Renal cortical epithelial cell (primary cell): ENCODE data around the gene OGFOD3. TPM values are rescaled to one million over a fixed set of nuclear protein-coding genes. Genes with fewer than 3 reads are reported as not detected.
"Not testable (repeated sequence)": the region's sequence is repeated elsewhere in the genome, so short reads cannot be mapped to it uniquely, and the experiment has no call there.

ENCODE experiments used
- DNase-seq: peaks from one replicate; pipeline ENCODE4 v3.0.0-alpha.2; 2011; ENCODE audit warnings: low read depth
- total RNA-seq: library from RNA; depleted of rRNA; stranded (reverse); fragments of >200 nt; gene quantifications from 2 replicates; pipeline ENCODE4 v1.2.3, GENCODE V29; 2014

OGFOD3 gene
- total RNA-seq, 1 donor from 2014 or later = 48.7 TPM

- peak; percentile 81 for DNase-seq
These were observed 62.5 kb downstream of the OGFOD3 start for GRCh38 chr17:82355770-82356427.

GRCh38 chr17:82354804-82355308 is 63.5 kb downstream of the OGFOD3 start:
- DNase-seq = no peak

DNA sequence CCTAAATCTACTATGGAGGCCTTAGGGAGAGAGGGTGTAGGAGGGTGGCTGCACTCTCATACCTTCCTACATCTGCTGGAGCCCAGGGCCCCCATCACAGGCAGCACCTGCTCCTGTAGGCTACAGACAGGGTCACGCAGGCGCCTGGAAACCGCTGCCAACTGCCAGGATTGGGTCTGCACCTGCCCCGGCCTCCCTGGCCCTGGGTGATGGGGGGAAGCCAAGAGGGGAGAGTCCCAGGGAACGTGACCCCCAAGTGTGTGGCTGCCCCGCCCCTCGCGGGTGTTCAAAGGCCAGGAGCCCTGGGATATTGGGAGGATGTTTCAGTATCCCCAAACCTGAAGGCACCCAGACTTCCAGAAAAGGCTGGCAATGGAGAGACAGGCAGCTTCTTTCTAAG is 64.9 kb downstream of the OGFOD3 start:
- no peak for DNase-seq

GRCh38 chr17:82351713-82352488 is 66.5 kb downstream of the OGFOD3 start:
- peak; percentile 72 for DNase-seq

GRCh38 chr17:82351254-82351712 is 67.1 kb downstream of the OGFOD3 start:
- DNase-seq = no peak

DNA sequence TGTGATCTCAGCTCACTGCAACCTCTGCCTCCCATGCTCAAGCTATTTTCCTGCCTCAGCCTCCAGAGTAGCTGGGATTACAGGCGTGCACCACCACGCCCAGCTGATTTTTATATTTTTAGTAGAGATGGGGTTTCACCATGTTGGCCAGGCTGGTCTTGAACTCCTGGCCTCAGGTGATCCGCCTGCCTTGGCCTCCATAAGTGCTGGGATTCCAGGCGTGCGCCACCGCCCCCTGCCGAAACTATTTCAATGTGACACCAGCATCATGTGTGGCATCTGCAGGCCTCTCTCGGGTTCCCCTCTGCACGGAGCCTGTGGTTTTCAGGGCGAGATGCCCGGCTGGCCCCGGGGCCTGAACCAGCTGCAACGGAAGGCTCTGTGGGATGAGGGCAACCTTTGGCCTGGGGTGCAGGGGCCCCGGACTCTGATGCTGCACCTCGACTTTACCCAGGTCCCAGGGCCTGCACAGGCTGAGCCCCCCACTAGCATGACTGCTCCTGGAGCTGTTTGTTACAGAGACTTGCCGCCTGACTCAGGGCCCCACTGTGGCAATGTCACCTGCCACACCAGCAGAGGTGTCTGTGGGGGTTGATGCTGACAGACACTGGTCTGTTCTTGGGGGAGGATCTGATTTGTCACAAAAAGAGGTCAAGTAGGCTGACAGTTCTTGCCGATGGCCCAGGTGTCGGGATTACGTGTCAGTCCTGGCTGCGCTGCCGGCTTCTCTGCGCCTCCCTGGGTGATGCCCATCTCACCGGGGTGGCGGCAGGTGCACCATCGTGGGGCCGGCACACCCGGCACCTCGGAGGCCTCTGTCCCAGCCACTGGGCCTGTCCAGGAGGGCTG is 68.0 kb downstream of the OGFOD3 start:
- no peak for DNase-seq

DNA sequence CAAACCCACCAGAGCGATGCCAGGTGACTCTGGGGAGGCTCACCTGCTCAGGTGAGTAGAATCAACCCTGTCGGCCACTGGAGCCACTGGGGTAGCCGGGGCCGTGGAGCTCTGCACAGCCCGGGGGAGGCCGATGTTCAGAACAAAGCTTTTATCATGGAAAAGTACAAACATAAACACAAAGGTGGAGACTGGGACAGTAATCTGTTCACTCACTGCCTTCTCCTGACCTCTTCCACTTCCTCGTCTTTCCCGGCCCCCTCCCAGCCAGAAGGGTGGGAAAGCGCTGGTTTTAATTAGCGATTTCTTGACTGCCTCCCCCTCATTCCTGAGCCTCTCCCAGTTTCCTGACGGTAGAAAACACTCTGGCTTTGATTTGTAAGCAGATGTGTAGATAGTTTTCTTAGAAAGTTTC is 69.1 kb downstream of the OGFOD3 start:
- DNase-seq = no peak

GRCh38 chr17:82348866-82349265 is 69.5 kb downstream of the OGFOD3 start:
- no peak for DNase-seq

- no peak for DNase-seq
These were observed 70.0 kb downstream of the OGFOD3 start for GRCh38 chr17:82348434-82348833.

DNA sequence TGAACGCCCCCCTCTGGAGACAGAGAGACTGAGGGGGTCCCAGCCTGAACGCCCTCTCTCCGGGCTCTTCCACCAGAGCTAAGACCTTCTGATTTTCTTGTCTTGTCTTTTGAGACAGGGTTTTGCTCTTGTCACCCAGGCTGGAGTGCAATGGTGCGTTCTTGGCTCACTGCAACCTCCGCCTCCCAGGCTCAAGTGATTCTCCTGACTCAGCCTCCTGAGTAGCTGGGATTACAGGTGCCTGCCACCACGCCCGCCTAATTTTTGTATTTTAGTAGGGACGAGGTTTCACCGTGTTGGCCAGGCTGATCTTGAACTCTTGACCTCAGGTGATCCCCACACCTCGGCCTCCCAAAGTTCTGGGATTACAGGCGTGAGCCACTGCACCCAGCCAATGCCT is 70.4 kb downstream of the OGFOD3 start:
- not testable (repeated sequence) for DNase-seq

GRCh38 chr17:82346342-82347300 is 71.8 kb downstream of the OGFOD3 start:
- DNase-seq = no peak

DNA sequence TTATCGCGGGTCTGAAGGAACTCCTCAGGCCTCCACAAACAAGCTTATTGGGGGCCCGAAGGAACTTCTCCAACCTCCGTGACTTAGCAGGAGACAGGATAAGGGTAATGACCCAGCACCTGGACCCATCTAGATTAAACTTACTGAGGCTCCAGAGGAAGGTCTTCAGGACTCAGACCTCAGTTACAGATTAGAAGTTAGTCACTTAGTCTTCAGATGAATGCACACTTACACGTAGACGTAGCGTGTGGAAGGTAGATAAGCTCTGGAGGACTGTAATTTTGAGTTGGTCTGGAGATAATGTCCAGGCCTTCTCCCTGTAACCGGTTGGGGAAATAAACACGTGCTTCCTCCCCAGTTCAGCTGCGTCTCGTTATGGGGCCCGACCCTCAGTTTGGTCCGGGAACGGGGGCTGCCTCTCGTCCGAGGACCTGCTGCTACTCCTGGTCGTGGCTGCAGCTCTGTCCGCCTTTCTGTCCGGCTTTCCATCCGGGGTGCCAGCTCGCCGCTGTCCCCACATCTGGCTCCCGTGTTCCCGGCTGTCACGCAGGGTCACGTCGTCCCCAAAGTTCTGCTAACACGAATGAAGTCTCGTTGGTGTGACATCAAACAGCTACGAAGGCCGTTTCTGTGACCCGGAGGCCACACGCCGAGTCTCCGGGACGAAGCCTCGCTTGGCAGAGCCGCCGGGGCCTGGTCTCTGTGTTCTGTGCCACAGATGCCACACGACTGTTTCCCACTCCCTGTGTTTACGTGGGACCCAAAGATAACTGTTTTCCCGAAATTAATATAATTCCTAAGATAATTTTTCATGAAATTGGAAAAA is 73.0 kb downstream of the OGFOD3 start:
- DNase-seq = no peak

DNA sequence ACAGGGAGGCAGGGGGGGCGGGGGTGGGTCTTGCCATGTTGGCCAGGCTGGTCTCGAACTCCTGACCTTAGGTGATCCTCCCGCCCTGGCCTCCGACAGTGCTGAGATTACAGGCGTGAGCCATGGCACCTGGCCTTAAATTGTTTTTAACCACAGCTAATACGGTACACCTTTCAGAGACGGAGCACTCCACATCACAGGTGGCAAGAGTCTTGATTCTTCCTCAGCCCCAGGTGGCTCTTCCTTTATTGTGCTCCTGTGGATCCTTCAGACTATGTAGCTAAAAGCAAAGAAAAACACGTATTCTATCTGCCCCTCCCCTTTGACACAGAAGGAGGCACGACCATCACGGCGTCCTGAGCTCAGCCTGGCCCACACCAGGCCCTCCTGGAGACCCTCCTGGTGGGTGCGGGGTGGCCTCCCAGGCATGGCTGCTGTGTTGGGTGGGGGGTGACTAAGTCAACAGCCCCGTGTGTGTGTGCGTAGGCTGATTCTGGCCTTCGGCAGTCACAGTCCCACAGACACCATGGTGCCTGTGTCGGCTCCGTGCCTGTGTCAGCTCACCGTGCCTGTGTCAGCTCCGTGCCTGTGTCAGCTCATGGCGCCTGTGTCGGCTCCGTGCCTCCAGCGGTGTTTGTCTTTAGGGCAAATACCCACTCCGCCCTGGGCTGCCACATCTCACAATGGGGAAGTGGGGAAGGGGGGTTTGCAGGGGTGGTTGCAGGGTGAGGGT is 74.0 kb downstream of the OGFOD3 start:
- DNase-seq = no peak

DNA sequence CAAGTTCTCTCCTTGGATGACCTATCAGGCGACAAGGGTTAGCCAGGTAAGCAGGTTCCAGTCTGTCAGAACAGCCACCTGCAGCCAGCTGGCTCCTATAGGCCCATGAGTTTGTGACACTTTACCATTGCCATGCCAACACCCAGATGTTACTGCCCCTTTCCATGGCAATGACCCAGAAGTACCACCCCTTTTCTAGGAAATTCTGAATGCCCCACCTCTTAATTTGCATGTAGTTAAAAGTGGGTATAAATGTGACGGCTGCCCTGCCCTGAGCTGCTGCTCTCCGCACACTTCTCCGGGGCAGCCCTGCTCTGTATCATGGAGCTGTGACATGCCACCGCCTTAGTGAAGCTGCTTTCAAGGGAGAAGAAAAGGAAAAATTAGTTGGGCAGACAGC is 74.8 kb downstream of the OGFOD3 start:
- no peak for DNase-seq

DNA sequence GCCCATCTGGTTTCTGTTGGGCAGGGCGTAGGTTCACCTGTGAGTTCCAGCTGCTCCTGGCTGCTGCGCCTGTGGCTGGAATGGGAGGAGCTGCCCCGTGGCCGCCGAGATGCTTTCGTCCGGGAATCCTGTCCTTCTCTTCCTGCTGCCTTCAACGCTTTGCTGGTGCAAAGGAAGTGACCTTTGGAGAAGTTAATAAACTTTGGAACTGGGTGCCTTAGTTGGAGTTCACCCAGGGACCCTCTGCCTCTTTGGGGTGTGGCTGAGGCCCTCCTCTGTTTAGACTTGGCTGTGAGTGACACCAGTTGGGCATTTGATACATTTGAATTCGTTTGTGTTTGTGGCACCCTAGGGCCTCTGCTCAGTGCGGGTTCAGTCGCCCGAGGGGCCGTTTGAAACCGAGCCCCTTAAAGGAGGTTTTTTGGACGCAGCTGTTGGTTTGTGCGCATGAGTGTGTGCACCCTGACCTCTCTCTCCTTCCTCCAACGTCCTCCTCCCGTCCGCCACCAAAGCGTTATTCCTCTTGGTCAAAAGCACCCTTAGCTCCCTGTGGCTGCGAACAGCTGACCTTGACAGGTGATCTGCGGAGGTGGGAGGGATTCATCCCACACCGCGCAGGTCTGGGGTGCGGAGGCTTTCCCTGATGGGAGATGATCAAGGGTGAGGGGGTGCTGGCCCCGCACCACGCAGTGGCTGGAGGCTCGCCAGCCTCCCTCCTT is 75.9 kb downstream of the OGFOD3 start:
- DNase-seq = no peak

DNA sequence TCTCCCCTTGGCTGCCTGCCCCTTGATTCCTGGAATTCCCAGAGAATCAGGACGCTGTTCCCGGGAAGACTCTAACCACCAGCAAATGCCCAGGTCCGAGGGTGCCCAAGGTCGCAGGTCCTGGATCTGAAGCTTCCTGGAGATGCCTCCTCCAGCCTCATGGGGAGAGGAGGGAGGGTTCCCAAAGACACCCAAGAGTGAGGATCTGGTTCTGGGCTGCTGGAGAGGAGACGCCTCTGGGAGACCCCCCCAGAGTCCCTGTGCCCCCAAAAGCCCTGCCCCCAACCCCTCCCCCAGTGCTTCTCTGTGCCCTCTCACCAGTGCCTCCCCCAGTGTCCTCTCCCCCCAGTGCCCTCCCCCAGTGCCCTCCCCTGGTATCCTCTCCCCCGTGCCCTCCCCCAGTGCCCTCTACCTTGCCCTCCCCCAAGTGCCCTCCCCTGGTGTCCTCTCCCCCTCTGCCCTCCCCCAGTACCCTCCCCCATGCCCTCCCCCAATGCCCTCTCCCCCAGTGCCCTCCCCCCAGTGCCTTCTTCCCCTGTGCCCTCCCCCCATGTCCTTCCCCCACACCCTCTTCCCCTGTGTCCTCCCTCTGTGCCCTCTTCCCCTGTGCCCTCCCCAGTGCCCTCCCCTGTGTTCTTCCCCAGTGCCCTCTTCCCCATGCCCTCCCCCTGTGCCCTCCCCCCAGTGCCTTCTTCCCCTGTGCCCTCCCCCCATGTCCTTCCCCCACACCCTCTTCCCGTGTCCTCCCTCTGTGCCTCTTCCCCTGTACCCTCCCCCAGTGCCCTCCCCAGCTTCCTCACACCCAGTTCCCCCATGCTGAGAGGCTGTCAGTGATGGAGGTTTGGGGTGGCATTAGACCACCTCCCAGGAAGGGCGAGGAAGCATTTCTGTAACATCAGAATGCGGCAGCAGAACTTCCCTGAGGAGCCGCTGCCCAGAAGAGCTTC is 78.5 kb downstream of the OGFOD3 start:
- DNase-seq = no peak
